ENCODE measurements around the gene CDH18.

DNA sequence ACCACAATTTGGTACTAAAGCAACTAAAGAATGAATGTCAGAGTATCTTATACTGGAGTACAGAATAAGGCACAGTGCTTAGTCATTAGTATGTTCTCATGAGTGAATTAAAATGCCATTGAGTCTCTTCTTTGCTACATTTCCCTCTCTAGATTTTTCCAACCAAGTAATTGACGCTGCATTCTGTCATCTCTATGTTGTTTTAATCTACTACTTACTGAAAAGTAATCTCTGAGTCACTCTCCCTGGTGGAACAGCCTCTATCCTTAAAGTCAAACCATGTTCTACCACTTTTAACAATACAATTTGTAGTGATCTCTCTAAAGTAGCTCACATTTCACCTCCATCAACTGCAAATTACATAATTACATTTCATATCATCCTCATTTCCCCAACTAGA lies 495.1 kb downstream of the CDH18 start:
- TF ChIP-seq, protein P1, sequence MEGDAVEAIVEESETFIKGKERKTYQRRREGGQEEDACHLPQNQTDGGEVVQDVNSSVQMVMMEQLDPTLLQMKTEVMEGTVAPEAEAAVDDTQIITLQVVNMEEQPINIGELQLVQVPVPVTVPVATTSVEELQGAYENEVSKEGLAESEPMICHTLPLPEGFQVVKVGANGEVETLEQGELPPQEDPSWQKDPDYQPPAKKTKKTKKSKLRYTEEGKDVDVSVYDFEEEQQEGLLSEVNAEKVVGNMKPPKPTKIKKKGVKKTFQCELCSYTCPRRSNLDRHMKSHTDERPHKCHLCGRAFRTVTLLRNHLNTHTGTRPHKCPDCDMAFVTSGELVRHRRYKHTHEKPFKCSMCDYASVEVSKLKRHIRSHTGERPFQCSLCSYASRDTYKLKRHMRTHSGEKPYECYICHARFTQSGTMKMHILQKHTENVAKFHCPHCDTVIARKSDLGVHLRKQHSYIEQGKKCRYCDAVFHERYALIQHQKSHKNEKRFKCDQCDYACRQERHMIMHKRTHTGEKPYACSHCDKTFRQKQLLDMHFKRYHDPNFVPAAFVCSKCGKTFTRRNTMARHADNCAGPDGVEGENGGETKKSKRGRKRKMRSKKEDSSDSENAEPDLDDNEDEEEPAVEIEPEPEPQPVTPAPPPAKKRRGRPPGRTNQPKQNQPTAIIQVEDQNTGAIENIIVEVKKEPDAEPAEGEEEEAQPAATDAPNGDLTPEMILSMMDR (conservative IDR thresholded peaks at IDR 0.05; ENCODE audit: low read depth, low read length) = no peak
- TF ChIP-seq, protein P2, sequence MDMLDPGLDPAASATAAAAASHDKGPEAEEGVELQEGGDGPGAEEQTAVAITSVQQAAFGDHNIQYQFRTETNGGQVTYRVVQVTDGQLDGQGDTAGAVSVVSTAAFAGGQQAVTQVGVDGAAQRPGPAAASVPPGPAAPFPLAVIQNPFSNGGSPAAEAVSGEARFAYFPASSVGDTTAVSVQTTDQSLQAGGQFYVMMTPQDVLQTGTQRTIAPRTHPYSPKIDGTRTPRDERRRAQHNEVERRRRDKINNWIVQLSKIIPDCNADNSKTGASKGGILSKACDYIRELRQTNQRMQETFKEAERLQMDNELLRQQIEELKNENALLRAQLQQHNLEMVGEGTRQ (IDR thresholded peaks at IDR 0.05; ENCODE audit: low read depth, low read length) = no peak
- TF ChIP-seq FOS (IDR thresholded peaks at IDR 0.05; ENCODE audit: low read depth, low read length) = no peak
- no peak for TF ChIP-seq RFX5 (IDR thresholded peaks at IDR 0.05; ENCODE audit: low read depth, low read length)
- no peak for TF ChIP-seq POLR2A (IDR thresholded peaks at IDR 0.05; ENCODE audit: low read depth, low read length)
